GM12892 (cell line): ENCODE measurements around the gene ANKRD9.

ENCODE experiments used
- POLR2A ChIP-seq: IDR thresholded peaks from 2 replicates; pipeline ENCODE4 v1.6.1; 2011; ENCODE audit warnings: low read depth, low read length, control low read depth
- POLR2AphosphoS5 ChIP-seq: IDR thresholded peaks from 2 replicates; pipeline ENCODE4 v1.6.1; 2011; ENCODE audit warnings: low read depth, low read length, control low read depth
- TAF1 ChIP-seq: IDR thresholded peaks from 2 replicates; pipeline ENCODE4 v1.6.1; 2011; ENCODE audit warnings: low read depth, mild to moderate bottlenecking, control low read depth, low read length, borderline replicate concordance

DNA sequence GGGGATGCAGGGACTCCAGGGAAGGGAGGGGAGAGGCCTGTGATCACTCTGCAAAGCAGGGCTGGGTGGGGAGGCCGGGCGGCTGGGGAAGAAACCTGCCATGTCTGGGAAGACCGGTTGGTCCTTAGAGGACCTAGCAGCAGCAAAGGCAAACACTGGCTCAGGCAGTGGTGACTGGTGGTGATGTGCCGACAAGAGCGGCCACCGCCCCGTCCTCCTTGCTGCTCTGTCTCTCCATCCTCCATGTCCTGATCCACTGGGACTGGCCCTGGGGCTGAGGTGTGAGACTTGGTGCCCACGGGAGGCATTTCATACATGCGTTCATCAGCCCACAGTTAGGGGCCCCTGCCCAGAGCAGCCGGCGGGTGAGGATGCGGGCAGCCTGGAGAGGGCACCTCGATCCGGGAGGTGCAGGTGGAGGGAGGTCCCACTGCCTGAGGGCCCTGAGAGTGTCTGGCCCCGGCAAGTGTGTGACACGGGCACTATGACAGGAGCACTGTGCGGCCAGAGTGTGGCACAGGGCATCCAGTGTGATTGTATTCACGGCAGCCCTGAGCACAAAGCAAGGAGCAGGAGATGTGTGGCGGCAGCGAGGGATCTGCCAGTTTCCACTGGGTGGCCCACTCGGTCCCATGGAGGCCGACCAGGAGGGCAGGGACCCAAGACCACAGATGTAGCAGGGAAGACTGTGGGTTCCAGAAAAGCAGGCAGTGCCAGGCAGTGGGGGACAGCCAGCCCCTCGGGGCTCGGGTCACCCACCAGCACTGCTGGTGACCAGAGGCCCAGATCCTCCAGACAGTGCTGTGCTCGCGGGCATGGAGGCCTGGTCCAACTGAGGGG is 13.9 kb downstream of the ANKRD9 start:
- TF ChIP-seq POLR2A (no peak), TAF1 (no peak), POLR2AphosphoS5 (no peak)
